ENCODE measurements around the gene KCND1. TPM values are rescaled to one million over a fixed set of nuclear protein-coding genes. Genes with fewer than 3 reads are reported as not detected.

The KCND1 gene
- total RNA-seq, 3 donors from 2014 or later = 0.66 to 1.2 (median 0.96) TPM

- Histone ChIP-seq H3K27ac (no peak overlapping the region), H3K27me3 (peaks cover 3 to 29% of the 10 kb centered on the region in 2 donors), H3K9me3 (no peaks in the 10 kb centered on the region), H3K4me1 (no peaks in the 10 kb centered on the region), H3K4me3 (no peak overlapping the region), H3K36me3 (no peaks in the 10 kb centered on the region)
- no peak for TF ChIP-seq POLR2AphosphoS5 (IDR thresholded peaks at IDR 0.05)
- no peak for TF ChIP-seq CTCF (IDR thresholded peaks at IDR 0.05)
- no peak for TF ChIP-seq POLR2A (IDR thresholded peaks at IDR 0.05)
- no peak for DNase-seq (ENCODE audit: low spot score in 2 of 2)
- intact Hi-C loops (cut with DNase I; ENCODE audit: low total_unique reads) = no loop called here
Observed at GRCh38 chrX:48997455-48997854, 25.8 kb upstream of the KCND1 start.

GRCh38 chrX:48996969-48997368 lies 25.3 kb upstream of the KCND1 start:
- Histone ChIP-seq H3K27me3 (peaks cover 3 to 33% of the 10 kb centered on the region in 2 donors), H3K4me3 (no peak overlapping the region), H3K4me1 (no peaks in the 10 kb centered on the region), H3K27ac (no peak overlapping the region), H3K36me3 (no peaks in the 10 kb centered on the region), H3K9me3 (no peaks in the 10 kb centered on the region)
- intact Hi-C loops (cut with DNase I; ENCODE audit: low total_unique reads) = no loop called here
- TF ChIP-seq POLR2AphosphoS5 (IDR thresholded peaks at IDR 0.05) = no peak
- no peak for TF ChIP-seq POLR2A (IDR thresholded peaks at IDR 0.05)
- no peak for TF ChIP-seq CTCF (IDR thresholded peaks at IDR 0.05)
- no peak for DNase-seq (ENCODE audit: low spot score in 2 of 2)

- intact Hi-C loops (cut with DNase I; ENCODE audit: low total_unique reads) = no loop called here
- Histone ChIP-seq H3K4me1 (no peaks in the 10 kb centered on the region), H3K36me3 (no peaks in the 10 kb centered on the region), H3K27me3 (peaks cover 0 to 40% of the 10 kb centered on the region in 2 donors), H3K4me3 (no peak overlapping the region), H3K9me3 (no peaks in the 10 kb centered on the region), H3K27ac (no peak overlapping the region)
- DNase-seq (ENCODE audit: low spot score in 2 of 2) = no peak
- no peak for TF ChIP-seq POLR2A (IDR thresholded peaks at IDR 0.05)
- no peak for TF ChIP-seq POLR2AphosphoS5 (IDR thresholded peaks at IDR 0.05)
- no peak for TF ChIP-seq CTCF (IDR thresholded peaks at IDR 0.05)
Observed at GRCh38 chrX:48992341-48992740, 20.7 kb upstream of the KCND1 start.

GRCh38 chrX:48989483-48989882 lies 17.8 kb upstream of the KCND1 start:
- no peaks in the 10 kb centered on the region for H3K9me3 ChIP-seq

GRCh38 chrX:48983896-48984295 lies 12.3 kb upstream of the KCND1 start:
- H3K4me1 ChIP-seq = no peaks in the 10 kb centered on the region

More at GRCh38 chrX:48989483-48989882, 17.8 kb upstream of the KCND1 start:
- DNase-seq (ENCODE audit: low spot score in 2 of 2) = no peak
- Histone ChIP-seq H3K27me3 (peaks cover 0 to 22% of the 10 kb centered on the region in 2 donors), H3K4me3 (no peak overlapping the region), H3K27ac (no peak overlapping the region), H3K36me3 (no peaks in the 10 kb centered on the region), H3K4me1 (no peaks in the 10 kb centered on the region)
- no peak for TF ChIP-seq POLR2AphosphoS5 (IDR thresholded peaks at IDR 0.05)
- TF ChIP-seq CTCF (IDR thresholded peaks at IDR 0.05) = no peak
- TF ChIP-seq POLR2A (IDR thresholded peaks at IDR 0.05) = no peak
- intact Hi-C loops (cut with DNase I; ENCODE audit: low total_unique reads) = no loop called here

More at GRCh38 chrX:48983896-48984295, 12.3 kb upstream of the KCND1 start:
- H3K27ac ChIP-seq = no peak overlapping the region
- no peak overlapping the region for H3K4me3 ChIP-seq
- no peak for DNase-seq (ENCODE audit: low spot score in 2 of 2)
- peaks cover 0 to 10% of the 10 kb centered on the region in 2 donors for H3K27me3 ChIP-seq
- H3K9me3 ChIP-seq = no peaks in the 10 kb centered on the region
- intact Hi-C loops (cut with DNase I; ENCODE audit: low total_unique reads) = no loop called here
- TF ChIP-seq POLR2AphosphoS5 (IDR thresholded peaks at IDR 0.05) (no peak), CTCF (IDR thresholded peaks at IDR 0.05) (no peak), POLR2A (IDR thresholded peaks at IDR 0.05) (no peak)
- no peaks in the 10 kb centered on the region for H3K36me3 ChIP-seq

Measured in breast epithelium (tissue), 4 donors.